ENCODE measurements around the gene TP53AIP1.

Gene TP53AIP1

GRCh38 chr11:128891913-128892398 is 50.7 kb downstream of the TP53AIP1 start:
- no peak for DNase-seq (ENCODE audit: low read depth in 4 of 4, low spot score in 1 of 4)

GRCh38 chr11:128890543-128891368 is 51.9 kb downstream of the TP53AIP1 start, which contains the start of gene KCNJ5:
TSS of gene KCNJ5 (plus strand) at chr11:128891356. CDS start at chr11:128911274, 19,918 bp downstream.
- no peak for DNase-seq (ENCODE audit: low read depth in 4 of 4, low spot score in 1 of 4)

GRCh38 chr11:128890216-128890542 is 52.5 kb downstream of the TP53AIP1 start:
- DNase-seq (ENCODE audit: low read depth in 4 of 4, low spot score in 1 of 4), result no peak

GRCh38 chr11:128889657-128890213 is 52.9 kb downstream of the TP53AIP1 start:
- DNase-seq (ENCODE audit: low read depth in 4 of 4, low spot score in 1 of 4), result no peak

- no peak for DNase-seq (ENCODE audit: low read depth in 4 of 4, low spot score in 1 of 4)
Measured at GRCh38 chr11:128888034-128888985, 54.4 kb downstream of the TP53AIP1 start.

- no peak for DNase-seq (ENCODE audit: low read depth in 4 of 4, low spot score in 1 of 4)
Measured at GRCh38 chr11:128886406-128887124, 56.1 kb downstream of the TP53AIP1 start.
